ENCODE data around the gene RBM5.

Gene RBM5

DNA sequence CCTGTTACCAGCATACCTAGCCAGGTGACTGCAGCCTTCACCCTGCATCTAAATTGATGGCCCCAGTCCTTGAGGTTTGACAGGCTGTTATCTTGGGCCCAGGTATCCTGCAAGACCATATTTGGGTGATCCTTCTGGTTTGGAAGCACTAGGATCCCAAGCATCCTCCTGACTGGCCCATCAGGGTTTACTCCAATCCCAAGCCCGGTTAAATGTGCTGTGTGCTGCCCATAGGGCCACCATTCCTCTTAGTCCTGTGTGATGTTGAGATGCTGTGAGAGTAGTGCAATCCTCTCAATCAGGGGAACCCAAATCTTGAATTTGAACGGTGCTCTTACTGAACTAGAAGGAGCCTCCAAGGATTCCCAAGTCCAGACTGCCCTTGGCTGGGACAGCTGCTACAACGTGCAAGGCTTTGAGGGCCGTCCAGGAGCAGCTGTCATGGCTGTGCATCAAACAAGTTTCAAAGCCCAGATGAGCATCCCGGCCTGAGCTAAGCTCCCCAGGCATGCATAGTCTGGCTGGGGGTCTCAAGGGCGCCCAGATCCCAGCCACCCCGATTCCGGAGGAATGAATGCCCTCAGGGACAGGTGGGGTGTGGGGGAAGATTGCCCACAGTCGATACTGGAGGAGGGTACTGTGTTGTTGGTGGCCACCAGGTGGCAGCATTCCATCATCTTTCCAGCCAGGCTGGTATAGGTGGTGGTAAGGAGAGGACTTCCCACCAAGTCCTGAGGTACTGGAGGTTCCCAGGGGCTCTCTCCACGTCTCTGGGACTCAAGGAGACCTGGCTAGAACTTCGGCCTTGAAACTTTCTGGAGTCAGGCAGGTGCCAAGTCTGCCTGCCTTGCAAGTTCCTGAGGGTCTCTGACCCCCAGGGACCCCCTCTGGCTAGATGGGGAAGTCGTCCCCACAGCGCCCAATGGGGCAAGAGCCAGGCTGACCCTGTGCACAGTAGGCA, 32.6 kb downstream of the RBM5 start:
- peak; percentile 22 to 38 for DNase-seq (ENCODE audit: extremely low read depth in 1 of 2, low read depth in 1 of 2)

DNA sequence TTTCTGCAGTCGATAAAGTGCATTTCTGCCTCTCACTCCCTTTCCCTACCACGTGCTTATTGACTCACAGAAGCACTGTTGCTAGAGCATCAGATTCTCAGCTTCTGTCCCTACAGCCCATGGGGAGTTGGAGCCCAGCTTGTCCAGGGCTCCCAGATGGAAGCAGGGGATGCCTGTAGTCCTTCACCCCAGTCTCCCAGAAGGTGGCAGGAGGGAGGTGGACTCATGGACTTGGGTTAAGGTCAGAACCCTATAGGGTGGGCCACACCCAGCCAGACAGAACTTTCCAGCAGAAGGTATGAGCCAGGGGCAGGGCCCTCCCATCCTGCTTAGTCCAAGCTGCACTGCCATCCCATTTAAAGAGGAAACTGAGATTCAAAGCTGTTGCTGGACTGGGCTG, 33.4 kb downstream of the RBM5 start:
- DNase-seq (ENCODE audit: extremely low read depth in 1 of 2, low read depth in 1 of 2): no peak

DNA sequence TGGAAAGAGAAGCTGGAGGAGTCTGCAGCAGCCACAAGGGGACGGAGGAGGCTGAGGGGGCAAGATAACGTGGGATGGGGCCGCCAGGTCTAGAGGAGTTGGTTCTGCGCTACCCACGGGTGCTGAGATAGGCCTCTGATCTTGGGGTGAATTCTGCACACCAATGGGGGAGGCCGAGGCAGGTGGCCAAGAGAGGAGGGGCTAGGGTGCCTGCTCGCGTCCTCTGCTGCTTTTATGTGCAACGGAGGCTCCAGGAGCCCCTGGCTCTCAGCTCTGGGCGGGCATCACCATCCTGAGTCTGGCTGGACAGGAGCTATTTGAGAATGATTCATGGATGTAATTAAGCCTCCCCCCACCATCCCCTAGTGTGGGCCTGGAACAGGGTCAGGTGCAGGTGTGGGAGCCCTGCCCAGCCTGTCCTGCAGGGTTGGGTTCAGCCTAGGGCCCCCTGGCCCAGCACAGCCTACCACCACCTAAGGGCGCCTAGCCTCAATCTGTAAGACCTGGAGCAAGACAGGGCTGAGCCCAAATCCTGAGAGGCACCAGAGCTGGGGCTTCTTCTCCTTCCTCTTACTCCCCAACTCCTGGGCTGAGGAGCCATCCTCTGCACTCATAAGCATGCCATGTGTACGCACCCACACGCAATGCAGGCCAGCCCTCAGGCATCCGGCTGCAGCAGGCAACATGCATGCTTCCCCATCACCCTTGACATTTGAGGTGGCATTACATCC, 34.1 kb downstream of the RBM5 start:
- DNase-seq (ENCODE audit: extremely low read depth in 1 of 2, low read depth in 1 of 2): no peak

DNA sequence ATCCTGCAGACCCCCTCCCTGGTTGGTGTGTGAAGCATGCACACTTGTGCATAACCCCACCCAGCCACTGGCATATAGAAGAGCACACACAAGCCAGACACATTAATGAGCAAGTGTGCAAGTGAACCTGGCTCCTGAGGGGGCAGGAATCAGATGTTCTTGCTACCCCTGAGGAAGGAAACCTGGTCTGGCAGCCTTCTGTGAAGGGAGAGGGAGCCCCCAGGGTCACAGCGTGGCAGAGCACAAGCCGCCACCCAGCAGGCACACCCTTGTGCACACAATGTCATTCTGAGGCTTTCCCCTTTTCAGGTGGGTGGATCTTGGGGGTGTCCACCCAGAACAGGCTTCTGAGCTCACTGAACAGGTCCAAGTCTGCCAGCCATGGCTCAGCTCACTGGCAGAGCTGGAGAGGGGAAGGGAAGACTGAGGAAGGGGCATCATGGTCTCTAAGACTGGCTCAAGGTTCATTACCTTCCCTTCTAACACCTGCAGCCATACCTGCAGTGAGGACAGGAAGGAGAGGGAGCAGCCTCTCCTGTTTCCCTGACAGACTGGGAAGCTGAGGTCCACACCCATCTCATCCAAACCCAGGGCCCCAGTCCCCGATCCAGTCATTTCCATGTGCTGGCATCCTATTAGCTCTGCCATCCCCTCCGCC, 34.8 kb downstream of the RBM5 start:
- no peak for DNase-seq (ENCODE audit: extremely low read depth in 1 of 2, low read depth in 1 of 2)

DNA sequence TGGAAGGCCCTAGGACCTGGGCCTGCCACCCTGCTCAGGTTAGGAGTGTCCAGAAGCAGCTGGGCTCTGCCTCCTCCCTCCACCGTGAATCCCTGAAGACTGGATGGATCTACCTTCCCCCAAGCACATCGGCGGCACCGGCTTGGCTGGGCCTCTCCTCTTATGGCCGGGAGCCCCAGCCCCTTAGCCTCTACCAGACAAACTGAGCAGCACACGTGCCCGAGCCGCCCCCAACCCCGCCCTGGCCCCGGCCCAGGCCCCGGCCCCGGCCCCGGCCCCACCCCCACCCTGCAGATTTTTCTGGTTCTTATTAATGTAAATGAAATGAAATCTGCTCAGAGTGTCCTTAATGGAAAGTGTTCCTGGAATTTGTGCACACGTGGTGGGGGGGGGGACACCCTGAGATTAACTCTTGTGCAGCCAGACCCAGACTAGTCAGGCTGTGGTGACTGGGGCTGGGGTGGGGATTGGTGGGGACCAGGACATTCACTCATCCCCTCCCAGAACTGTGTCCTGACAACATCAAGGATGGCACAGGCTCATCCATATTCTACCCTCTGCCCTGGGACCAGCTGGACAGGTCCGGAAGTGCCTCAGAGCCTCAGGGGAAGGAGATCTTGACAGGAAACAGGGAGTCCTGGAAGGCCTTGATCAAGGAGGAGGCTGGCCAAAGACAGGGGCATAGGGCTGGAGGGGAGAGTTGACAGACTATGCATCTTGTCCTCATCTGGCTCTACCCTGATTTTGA, 35.5 kb downstream of the RBM5 start:
- DNase-seq (ENCODE audit: extremely low read depth in 1 of 2, low read depth in 1 of 2): no peak

DNA sequence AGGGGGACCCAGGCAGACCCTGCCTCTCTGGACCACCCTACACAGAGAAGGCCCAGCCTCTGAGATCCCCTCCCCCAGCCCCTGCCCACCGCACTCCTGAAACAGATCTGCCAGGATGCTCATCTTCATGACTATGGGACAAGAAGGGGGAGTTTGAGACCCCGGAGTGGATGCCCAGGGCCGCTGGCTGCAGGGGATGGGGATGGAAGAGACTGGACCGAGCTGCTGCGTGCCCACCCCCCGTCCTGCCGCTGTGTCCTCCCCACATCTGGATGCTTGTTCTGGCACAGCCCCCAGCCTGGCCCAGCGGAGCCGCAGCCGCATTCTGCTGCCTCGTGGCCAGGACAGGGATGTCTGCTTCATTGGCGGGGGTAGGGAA, 36.1 kb downstream of the RBM5 start:
- no peak for DNase-seq (ENCODE audit: extremely low read depth in 1 of 2, low read depth in 1 of 2)

DNA sequence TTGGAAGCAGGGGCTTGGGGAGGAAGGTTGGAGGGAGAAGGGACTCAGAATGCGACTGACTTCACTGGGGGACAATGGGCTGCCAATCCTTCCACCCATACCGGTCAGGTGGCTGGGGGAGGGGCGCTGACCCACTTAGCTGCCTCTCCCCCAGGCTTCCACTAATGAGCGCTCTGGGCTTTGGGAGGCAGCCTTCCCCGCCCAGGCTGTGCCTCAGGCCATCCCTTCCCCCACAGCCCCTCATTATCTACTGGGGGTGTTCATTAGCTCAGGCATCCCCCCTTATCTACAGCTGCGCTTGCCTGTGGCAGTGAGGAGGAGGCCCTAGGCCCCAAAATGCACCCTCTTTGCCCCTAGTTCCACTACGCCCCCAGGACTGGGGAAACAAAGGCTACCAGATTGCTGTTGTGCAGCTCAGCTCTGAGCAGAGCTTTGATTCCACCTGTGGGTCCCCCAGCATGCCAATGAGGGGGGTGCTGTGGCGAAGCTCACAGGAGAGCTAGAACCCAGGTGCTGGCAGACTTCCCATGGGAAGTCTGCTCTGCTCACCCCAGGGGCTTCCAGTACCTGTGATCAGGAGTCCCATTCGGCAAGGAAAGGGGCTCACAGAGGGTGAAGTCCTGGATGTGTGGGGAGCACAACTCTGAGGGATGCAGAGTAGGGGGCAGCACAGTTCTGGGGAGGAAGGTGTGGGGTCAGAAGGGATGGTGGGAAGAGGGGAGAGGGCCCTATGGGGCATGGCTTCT, 37.0 kb downstream of the RBM5 start:
- DNase-seq (ENCODE audit: extremely low read depth in 1 of 2, low read depth in 1 of 2): no peak

DNA sequence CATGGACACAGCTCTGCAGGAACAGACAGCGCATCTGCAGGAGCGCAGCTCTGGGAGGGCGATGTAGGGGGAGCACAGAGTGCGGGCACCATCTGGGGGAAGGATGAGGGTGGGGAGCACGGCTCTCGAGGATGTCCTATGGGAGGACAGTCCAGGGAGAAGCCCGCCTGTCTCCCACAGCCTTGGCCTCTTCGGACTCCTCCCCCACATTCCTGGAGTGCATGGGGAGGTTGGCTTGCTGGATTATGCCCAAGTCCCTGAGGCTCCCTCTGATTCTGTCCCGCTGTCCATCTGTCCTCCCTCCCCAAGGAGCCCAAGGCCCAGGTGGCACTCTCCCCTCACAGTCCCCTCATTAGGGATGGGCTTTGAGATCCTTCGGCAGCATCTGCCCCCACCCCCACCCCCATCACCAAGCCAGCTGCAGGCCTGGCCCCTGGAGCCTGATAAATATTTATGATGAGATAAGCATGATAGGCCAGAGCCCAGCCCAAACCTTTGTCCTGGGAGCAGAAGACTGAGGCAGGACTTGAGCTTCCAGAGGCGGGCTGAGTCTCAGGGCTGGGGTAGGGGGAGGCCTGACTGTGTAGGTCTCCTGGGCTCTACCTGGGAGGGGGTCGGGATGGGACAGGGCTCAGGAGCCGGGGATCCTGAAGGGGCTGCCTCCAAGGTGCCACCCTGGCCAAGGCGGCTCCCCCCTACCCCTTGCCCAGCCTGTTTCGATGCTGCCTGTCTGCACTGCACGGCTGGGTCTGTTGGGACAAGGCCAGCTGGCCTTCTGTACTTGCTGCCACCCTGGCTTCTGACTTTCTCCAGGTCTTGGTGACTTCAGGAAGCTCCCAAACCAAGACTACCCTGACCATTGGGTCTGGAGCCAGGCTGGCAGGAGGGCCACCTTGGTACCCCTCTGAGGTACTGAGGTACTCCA, 37.8 kb downstream of the RBM5 start:
- no peak for DNase-seq (ENCODE audit: extremely low read depth in 1 of 2, low read depth in 1 of 2)

DNA sequence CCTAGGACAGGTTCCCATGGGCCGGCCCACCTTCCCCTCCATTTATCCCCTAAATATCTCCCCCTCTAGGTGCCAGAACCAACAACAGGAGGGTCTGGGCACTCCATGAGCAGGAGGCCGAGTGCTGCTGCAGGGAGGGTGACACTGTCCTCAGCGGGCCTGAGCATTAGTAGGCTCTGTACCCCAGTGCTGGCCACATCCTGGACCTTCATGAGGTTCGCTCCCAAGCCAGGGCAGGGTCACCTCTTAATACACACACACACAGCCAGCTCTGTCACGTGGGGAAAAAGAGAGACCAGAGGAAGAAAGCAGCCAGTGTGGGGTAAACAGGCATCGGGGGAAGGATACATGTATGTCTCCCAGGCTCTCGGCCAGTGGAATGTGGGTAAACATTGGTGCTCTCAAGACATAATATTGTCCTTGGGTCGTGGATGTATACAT, 38.6 kb downstream of the RBM5 start:
- DNase-seq (ENCODE audit: extremely low read depth in 1 of 2, low read depth in 1 of 2): no peak

DNA sequence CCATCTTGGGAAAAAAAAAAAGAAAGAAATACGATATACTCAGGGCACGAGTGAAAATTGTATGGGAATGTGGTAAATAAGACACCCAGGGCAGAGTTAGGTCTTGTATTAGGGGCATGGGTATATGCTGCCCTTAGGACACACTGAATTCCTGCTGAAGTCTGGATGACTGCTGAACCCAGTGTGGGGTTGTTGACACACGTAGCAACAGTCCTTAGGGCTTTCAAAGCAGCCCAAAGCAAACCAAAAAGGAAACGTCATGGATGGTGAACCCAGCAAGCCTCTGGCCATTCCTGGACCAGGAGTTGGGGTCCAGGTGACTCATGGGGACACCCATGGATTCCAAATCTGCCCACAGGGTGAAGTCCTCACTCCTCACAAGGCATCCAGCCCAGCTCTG, 39.3 kb downstream of the RBM5 start:
- no peak for DNase-seq (ENCODE audit: extremely low read depth in 1 of 2, low read depth in 1 of 2)

DNA sequence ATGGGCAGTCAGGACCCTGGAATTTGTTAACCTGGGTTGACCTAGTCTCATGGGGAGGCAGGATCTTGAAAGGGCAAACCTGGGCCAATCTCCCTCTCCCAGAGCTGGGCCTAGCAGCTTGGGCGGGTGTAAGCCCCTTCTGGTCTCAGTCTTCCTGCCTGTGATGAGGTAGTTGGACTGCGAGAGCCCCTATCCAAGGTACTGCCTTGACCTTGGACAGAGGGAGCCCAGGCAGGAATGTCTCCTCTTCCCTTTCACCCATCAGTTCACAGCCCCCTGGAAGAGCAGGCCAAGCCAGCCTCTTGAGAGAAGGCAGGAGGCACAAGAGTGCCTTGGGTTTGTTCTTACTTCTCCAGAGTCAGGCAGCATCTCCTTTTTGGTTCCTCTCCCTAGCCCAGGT, 41.7 kb downstream of the RBM5 start:
- no peak for DNase-seq (ENCODE audit: extremely low read depth in 1 of 2, low read depth in 1 of 2)

DNA sequence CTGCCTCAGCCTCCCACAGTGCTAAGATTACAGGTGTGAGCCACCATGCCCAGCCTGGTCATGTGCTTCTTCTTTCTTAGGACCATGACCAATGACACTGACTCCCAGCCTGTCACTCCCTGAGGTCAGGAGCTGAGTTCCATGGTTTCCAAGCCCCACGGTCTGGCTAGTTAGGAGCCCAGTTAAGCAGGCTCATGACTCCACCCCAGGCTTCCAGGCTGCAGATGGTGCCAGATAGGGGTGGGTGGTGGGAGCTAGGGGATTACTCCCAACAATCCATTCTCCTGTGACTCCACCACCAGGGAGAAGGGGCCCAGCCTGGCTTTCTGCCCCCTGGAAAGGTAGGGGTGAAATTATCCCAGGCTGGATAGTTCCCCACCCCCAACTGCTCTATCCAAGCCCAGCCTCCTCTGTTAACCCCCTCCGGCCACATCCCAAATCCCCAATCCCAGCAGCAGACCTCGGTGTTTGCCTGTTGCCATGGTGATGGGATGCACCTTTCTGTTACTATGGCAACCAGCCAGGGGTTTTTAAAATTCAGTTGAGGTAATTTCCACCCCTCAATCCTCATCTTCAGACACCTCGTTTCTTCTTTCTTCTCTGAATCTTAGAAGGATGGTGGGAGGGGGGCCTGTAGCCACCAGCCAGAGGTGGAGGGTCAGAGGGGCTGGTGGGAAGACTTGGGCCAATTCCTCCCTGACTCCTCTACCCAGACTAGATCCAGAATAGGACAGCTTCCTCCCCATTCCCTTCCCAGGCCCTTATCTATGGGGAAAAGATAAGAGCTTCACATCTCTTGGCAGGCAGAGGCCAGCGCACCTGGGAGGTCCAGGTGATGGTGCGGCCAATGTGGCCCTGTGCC, 43.9 kb downstream of the RBM5 start:
- no peak for DNase-seq (ENCODE audit: extremely low read depth in 1 of 2, low read depth in 1 of 2)

DNA sequence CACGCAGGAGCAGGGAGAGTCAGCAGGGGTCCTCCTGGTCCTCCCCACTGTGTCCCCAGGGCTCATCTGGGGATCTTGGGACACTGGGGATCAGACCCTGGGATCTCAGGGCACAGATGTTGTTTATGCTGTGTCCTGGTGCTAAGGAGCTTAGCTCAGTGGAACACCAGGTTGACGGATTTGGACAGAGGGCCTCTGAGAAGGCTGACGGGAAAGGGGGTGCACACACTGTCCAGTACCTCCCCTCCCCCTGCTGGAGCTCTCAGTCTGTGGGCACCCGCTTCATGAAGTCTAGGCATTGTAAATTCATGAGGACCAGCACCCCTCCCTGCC, 44.5 kb downstream of the RBM5 start:
- DNase-seq (ENCODE audit: extremely low read depth in 1 of 2, low read depth in 1 of 2): no peak

DNA sequence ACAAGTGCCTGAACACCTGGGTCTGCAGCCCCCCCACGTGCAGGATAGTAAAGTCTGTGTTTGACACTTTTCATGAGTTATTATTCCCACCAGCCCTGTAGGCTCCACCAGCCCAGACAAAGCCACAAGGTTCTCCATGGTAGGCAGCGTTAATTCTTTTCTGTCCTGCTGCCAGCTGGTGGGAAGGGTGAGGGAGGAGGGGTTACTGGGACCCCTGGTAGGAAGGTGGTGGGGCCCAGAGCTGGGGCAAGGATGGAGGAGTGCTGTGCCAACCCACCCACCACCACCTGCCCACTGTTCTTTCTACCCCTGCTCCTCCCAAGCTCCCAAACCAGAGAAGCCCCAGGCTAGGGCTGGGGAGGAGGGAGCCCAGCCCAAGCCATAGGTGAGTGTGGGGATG, 45.6 kb downstream of the RBM5 start:
- DNase-seq (ENCODE audit: extremely low read depth in 1 of 2, low read depth in 1 of 2): no peak

DNA sequence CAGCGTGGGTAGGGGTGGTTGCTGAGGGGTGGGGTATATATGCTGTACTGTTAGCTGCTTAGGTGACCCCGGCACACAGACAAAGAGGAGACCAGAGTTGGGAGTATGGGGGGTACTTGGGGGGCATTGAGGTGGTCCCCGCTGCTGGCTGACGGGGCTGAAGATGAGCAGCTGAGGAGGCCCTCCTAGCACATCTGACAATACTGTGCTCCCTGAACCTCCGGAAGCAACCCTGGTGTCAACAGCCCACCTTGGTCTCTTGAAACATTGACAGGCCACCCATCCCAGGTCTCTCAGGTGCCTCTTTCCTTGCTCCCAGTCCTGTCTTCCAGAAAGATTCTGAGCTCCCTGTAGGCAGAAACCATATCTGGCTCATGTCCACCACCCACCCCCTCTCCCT, 47.2 kb downstream of the RBM5 start:
- DNase-seq (ENCODE audit: extremely low read depth in 1 of 2, low read depth in 1 of 2): no peak

DNA sequence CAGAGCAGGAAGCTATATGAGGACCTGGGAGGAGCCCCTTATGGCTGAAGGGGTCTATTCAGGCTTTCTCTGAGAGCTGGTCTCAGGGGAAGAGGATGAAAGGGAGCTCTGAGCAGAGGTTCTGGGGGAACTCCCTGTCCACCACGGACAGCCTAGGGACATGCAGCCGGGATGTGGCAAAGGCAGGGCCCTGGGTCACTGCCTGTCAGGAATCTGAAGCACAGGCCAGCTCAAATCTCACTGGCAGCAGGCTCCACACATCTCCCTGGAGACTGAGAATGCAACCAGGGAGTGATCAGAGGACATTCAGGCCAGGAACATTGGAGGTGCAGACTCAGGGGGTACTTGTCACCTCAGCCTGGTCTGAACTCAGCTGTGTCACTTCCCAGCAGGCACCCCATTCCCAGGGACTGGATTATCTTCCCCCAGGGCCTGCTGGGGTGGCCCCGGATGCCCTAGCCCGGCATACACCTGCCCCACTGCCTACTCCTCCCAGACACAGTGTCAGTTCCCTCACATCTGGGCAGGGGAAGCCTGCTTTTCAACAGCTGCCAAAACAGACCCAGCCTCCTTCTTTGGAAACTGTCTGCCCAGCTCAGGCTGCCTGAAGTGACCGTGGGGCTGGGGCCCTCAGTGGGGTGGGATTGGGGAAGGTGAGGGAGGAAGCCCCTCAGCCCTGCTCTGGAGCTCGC, 48.1 kb downstream of the RBM5 start:
- DNase-seq (ENCODE audit: extremely low read depth in 1 of 2, low read depth in 1 of 2): no peak

DNA sequence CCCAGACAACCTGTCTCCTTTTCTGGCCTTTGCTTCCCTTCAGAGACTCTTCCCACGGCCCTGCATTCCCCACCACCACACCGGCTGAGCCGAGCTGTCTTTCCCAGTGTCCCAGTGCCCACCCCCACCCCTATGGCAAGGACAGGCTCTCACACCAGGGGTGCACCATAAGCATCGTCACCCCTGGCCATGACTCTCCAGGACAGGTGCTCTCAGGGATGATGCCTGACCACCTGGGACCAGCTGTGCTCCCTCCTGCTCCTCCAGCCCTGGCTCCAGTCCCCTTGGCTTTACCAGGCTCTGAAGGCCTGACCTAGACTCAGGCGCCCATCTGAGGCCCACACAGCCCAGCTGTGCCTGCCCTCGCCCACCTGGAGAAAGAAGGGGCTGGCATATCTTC, 48.8 kb downstream of the RBM5 start:
- no peak for DNase-seq (ENCODE audit: extremely low read depth in 1 of 2, low read depth in 1 of 2)
